DMS79 (cell line): ENCODE measurements around the gene ZCCHC14.

ENCODE experiments used
- DNase-seq: peaks from one replicate; lab custom pipeline; 2025; lab: John Stamatoyannopoulos, UW

Gene ZCCHC14

DNA sequence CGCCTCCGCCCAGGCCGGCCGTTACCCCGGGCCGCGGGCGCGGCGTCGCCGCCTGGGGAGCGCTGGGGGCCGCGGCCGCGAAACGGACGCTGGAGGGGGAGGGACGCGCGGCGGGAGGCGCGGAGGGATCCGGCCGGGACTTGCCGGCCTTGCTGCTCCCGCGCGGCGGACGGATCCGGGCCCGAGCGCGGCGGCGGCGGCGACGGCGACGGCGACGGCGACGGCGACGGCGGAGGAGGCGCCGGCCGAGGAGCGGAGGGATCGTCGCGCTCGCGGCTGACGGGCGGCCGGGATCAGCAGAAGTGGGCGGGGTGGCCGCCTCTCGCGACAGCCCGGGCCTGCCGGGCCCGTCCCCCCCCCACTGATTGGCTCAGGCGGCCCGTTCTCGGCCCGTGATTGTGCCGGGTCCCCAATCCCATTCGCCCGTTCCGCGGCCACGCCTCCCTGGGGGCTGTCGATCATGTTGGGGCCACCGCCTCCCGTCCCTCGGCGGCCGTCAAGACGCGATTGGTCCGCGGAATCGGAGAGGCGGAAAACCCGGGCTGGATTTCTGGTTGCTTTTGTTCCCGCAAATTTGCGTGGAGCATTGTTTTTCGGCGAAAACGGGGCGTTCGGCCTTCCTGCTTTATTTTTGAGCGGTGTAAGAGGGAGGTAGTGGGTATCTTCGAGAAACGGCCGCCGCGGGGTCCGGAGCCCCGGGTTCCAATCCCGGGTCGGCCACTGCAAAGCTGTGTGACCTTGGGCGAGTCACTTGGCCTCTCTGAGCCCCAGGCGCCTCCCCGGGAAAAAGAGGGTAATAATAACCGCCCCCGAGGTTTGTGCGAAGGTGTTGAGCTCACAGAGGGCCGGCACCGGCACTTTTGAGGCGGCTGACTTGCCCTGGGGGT is at the start of gene ZCCHC14:
Gene ZCCHC14 (minus strand): TSS at position 304 of the 887 bp plus-strand sequence. CDS start 786 bp downstream, outside the sequence.
- DNase-seq = peak; percentile 75

DNA sequence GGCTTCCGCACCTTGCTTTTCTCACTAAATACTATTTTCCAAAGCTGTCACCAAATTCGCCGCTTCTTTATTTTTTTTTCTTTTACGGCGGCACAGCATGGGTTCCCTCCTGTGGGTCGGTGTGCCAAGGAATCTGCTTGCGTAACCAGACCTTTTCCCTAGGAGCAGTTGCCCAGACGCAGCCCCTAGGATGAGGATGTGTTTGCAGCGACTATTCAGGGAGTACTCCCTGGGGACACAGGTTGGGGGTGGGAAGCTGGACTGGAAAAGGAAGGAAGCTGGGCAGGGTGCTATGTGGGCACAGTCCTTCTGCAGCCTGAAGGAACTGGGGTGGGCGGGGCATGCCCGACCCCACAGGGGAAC is 49.0 kb upstream of the ZCCHC14 start:
- no peak for DNase-seq

DNA sequence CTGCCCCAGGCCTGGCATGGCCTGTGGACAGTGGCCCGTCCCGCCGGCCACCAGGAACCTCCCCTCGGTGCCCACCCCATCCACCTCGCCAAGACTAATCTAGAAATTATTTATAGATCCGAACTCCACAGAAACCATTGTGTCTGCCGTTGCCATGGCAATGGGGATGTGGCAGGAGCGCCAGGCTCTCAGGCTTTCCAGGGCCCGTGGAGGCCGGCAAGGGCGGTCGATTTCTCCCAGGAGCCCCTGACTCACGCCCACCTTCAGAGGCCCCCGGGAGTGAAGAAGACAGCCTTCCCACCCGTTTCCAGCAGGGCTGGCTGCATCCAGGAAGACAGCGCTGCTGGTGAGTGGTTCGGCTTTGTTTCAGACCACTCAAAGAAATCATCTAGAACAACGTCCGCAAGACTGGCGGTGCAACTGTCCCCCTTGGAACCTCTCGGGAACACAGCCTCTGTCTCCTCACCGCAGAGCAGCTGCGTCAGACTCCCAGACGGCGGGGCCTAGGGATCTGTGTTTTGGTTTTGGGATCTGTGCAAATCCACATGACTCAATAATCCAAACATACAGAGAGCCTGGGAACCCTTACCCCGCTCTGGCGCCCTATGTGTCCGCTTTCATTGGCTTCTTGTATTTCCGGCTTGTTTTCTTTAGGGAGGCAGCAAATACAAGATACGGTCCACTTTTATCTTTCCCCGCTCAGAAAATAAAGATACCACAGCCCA is 48.5 kb upstream of the ZCCHC14 start:
- DNase-seq = peak; percentile 15

DNA sequence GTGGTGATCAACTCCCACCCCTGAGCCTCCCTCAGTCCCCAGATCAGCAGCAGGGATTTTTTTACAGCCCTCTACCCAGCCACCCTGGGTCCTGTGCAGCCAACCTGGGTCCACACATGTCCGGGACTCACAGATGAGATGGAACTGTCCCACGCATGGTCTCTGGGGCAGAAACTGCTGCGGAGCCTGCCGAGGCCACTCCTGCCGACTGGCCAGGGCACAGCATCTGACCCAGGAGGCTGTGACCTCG is 48.0 kb upstream of the ZCCHC14 start:
- DNase-seq = no peak

DNA sequence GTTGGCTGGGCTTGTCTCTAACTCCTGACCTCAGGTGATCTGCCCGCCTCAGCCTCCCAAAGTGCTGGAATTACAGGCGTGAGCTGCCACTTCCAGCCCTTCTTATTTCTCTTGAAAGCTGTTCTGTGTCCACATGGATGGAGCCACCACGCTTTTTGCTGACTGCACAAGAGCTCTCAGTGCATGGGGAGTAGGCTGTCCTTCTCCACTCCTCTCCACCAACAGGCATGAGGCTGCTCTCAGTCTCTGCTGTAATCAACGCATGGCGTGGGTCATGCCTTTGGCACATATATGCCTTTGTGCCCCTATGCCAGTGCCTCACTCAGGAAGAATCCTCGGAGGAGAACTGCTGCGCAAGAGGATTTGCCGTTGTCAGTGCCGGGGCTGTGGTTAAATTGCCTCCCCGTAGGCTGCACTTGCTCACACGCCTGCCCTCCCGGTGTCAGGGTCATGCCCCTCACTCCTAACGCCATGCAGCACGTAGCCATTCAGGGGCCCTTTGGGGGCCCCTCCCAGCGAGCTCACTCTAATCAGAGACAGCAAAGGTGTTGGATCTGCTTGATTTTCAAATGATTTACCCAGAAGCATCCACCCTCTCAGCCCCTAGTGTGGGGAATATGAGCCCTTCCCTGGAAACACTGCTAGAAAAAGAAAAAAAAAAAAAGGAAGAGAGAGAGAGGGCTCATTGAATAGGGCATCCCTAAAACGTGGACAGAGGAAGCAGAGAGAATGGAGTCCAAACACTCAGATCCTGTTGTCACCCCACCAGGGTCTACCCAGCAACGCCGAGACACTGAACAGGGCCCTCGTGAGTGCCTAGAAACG is 47.5 kb upstream of the ZCCHC14 start:
- peak; percentile 20 for DNase-seq

DNA sequence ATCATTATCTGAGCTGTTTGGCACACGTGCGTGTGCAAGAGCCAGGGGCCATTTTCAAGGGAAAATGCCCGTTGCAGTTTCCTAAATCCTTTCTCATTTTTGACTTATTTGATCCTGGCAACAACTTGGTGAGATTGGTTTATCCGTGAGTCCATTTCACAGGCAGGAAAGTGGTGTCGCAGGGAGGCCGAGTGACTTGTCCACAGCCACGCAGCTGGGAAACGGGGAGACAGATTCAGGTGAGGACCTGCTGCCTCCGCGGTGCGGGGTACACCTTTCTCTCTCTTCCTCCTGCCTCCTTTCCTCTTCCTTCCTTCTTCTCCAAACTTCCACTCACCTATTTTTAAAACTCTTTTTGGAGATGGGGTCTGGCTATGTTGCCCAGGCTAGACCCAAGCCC is 46.3 kb upstream of the ZCCHC14 start:
- DNase-seq = no peak

DNA sequence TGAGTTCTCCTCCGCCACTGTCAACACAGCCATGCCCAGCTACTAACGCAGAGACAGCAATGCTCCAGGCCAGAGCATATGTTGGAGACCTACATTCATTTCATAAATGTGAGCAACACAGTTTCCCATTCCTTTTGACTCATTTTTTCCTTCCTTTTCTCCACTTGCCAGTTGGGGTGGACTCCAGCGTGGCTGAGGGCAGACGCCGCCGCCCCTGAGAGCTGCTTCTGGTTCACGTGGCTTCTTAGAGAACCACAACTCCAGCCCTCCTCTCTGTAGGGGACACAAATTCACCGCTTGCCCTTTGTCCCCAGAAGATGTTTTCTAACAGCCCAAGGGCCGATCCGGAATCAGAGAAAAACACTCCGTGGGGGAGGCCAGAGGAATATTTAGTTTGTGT is 45.8 kb upstream of the ZCCHC14 start:
- no peak for DNase-seq

DNA sequence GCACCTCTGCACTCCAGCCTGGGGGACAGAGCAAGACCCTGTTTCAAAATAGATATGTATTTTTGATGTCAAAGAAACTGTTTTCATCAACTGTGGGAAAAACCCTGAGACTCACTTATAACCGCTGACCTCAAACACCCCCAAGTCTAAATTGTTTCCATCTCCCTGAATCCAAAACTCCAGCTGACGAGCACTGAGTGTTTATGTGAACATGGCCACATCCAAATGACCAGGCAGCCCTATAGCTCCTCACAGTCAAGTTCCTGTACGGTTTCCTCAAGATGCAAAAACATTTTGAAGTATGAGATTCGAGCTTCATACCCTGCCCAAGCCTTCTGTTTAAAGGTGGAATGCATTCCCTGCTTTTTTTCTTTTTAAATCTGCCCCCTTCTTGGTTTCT is 45.3 kb upstream of the ZCCHC14 start:
- no peak for DNase-seq

DNA sequence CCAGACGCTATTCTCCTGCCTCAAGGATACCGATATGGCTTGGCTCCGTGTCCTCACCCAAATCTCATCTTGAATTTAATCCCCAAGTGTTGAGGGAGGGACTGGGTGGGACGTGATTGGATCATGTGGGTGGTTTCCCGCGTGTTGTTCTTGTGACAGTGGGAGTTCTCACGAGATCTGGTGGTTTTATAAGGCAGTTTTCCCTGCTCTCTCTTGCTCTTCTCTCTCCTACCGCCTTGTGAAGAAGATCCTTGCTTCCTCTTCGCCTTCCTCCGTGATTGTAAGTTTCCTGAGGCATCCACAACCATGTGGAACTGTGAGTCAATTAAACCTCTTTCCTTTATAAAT is 43.9 kb upstream of the ZCCHC14 start:
- no peak for DNase-seq

DNA sequence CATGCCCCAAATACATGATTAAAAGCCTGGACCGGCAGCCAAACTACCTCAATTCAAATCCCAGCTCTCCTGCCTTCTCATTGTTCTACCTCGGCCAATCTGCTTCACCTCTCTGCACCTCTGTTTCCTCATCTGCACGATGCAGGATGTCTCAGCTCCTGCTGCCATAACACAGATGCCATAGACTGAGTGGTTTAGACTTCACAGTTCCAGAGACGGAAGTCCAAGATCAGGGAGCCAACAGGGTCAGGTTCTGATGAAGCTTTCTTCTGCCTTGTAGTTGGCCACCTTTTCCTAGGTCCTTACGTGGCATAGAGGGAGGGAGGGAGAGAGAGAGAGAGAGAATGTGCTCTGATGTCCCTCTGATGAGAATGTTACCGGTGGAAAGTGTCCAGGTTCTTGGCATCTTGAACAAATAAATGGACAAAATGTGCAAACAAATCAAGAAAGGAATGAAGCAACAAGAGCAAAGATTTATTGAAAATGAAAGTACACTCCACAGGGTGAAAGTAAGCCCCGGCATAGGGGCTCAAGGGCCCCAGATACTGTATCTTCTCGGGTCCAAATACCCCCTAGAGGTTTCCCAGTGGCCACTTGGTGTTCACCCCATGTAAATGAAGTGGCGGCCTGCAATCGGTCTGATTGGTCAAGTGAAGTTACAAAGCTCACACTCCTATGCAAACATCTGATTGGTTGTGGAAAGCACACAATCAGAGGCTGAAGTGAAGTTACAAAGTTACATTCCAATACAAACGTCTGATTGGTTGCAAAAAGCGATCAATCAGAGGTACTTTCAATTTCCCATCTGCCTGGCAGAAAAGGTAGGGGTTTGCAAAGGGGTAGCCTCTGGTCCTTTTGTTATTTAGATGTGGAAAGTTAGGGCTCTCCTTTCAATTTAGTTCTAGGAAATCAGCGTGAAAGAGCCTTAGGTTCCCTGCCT is 43.3 kb upstream of the ZCCHC14 start:
- DNase-seq = no peak

DNA sequence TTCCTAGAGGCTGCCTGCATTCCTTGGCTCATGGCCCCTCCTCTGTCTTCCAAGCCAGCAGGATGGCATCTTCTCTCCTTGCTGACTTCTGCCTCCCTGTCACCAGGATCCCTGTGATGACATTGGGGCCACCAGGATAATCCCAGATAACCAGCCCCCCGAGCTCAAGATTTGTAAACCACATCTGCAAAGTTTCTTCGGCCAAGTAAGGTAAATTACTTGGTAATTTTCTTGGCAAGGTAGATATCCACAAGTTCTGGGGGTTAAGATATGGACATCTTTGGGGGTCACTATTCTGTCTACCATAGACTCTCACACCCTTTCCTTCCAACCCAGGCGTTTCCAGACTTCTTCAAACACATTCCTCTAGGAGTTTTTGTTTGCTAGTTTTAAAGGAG is 42.6 kb upstream of the ZCCHC14 start:
- DNase-seq = no peak

DNA sequence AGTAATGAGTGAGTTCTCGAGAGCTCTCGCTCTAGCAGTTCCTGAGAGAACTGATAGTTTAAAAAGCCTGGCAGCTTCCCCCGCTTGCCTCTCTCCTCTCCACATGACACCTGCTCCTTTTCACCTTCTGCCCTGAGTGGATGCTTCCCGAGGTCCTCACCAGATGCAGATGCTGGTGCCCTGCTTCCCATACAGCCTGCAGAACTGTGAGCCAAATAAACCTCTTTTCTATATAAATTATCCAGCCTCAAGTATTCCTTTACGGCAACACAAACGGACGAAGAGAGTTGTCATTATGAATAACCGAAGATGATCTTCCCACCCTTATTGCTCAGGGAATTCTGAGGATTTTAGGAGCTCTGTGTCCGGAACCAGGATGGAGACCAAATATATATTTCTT is 41.9 kb upstream of the ZCCHC14 start:
- no peak for DNase-seq

DNA sequence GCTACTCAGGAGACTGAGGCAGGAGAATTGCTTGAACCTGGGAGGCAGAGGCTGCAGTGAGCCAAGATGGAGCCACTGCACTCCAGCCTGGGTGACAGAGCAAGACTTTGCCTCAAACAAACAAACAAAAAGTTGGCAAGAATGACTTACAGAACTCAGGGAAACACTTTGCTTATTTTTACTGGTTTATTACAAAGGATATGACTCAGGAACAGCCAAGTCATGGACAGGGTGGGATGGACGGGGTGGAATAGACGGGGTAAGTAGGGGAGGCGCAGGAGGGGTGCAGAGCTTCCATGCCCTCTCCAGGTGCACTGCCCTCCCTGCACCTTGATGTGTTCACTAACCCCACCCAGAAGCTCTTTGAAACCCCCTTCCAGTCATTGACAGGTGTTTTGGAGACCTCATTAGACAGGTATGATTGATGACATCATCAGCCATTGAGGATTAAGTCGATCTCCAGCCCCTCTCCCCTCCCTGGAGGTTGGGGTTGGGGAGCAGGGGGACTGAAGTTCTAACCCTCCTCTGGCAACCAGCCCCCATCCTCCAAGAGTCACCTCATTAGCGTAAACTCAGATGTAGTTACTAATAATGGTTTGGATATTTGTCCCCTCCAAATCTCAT is 41.3 kb upstream of the ZCCHC14 start:
- DNase-seq = no peak

DNA sequence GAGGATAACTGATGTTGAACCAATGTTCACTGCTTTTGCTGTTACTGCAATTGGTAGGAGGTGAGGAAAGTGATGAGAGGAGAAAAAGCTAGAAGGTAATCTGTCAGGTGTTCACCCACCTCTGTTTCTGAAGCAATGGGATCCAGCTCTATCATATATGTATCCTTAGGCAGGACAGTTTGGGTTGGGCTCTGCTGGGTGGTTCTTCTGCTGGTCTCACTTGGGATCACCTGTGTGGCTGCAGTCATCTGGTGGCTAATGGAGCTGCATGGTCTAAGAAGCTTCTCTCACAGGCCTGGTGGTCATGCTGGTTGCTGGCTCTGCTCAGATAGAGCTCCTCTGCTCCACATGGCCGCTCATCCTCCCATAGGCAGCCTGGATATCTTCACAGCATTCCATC is 40.2 kb upstream of the ZCCHC14 start:
- DNase-seq = no peak

DNA sequence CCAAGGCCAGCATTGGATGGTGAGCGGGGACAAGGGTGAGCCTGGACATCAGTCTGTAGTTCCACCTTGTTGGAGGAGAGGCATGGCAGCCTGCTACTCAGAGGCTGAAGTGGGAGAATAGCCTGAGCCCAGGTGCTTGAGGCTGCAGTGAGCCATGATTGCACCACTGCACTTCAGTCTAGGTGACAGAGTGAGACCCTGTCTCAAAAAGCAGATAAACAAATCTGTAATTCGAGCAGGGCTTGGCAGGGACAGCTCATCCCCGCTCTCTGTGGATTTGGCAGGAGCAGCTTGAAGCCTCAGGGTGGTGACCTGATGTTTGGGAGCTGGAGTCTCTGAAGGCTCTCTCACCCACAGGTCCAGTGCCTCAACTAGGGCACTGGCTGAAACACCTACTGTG is 38.6 kb upstream of the ZCCHC14 start:
- DNase-seq = peak; percentile 71

DNA sequence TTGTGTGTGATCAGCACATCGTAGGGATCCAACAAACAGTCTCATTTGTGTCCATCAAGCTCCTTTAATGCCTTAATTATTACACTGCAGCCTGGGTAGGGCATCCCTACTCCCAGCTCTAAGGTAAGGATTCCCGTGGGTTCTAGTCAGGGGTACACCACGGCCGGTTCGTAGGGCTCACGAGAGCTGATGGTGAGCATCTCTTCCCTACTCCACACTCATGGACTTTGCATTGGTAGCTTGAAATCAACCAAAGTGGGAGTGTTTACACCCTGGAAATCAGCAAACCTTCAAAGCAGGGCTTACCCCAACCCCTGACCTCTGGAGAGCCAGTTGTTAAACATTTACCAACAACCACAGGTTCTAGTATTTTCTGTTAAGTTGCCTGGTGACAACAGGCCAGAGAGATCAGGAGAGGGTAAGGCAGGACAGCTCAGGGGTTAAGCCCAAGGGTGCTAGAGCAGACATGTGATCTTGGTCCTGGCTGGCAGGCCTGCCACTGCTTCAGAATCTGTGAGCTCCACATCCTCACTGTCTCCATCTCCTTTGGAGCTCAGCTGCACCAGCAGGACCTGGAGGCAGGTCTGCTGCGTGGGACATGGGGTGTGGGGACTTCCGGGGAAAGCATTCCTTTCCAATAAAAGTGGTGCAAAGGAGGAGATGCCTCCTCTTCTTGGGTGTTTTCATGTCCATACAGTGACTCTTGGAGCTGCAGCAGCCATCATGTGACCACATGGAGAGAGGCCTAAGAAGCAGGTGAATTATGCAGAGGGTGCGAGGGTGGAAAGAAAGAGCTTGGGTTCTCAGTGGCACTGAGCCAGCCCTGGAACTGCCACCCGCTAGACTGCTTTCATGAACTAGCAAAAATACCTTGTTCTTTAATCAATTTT is 36.1 kb upstream of the ZCCHC14 start:
- no peak for DNase-seq

DNA sequence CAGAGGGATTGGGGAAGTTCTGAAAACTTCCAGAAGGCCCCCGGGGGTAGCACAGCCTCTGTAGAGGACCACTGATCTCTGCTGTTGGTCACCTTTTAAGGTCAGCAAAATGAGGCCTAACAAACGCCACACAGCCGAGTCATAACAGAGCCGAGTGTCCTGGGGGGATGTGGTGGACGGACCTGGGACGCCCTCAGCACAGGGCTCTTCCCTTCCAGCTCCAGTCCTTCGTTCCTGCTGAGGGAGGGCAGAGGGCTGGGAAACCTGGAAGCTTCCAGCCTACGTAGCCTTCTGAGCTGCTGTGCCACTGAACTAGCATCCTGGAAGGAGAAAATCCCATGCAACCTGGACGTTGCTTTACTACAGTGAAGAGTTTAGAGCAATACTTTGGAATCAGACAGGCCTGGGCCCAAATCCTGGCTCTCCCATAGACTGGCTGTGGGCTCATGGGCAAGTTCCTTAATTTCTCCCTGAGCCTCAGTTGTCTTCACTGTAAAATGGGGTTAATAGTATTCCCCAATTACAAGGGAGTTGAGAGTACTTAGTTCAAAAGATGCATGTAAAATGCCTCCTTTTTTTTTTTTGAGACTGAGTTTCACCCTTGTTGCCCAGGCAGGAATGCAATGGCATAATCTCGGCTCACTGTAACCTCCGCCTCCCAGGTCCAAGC is 34.4 kb upstream of the ZCCHC14 start:
- DNase-seq = no peak

DNA sequence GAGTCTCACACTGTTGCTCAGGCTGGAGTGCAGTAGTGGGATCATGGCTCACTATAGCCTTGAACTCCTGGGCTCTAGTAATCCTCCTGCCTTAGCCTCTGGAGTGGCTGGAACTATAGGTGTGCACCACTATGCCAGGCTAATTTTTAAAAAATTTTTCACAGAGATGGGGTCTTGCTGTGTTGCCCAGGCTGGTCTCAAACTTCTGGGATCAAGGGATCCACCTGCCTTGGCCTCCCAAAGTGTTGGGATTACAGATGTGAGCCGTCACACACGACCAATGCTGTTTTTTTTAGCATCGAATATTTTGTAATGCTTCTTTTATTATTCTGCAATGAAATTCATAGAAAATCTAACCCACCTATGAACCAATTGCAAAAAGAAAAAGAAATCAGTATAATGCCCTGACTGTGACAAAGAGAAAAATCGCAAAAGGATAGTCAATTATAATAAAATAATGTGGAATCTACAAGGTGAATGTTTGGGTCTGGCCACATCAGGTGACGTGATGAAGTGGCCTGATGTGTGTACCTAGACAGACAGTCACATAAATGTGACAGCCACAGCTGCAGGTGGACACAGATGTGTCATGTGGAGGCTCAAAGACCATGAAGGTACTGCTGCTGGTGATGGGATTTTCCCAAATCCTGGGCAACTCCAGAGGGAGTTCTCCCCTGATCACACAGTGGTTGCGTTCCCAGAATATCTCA is 33.6 kb upstream of the ZCCHC14 start:
- no peak for DNase-seq

DNA sequence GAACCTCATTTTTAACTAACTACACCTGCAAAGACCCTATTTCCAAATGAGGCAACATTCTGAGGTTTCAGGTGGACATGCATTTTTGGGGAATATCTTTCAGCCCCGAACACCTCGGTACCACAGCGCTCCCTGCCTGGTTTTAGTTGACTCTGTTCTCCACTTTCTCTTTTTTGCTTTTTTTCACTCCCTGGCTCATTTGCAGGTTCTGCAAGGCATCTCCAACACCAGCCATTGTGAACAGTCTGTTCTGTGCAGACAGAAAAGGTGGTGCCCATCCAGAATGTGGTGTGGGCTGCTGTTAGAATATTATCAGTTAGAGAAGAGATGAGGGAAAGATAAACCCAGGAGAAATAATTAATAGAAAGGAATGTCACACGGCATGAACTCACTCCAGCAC is 32.5 kb upstream of the ZCCHC14 start:
- DNase-seq = no peak
